ENCODE results near the gene CELA2A.

The CELA2A gene

DNA sequence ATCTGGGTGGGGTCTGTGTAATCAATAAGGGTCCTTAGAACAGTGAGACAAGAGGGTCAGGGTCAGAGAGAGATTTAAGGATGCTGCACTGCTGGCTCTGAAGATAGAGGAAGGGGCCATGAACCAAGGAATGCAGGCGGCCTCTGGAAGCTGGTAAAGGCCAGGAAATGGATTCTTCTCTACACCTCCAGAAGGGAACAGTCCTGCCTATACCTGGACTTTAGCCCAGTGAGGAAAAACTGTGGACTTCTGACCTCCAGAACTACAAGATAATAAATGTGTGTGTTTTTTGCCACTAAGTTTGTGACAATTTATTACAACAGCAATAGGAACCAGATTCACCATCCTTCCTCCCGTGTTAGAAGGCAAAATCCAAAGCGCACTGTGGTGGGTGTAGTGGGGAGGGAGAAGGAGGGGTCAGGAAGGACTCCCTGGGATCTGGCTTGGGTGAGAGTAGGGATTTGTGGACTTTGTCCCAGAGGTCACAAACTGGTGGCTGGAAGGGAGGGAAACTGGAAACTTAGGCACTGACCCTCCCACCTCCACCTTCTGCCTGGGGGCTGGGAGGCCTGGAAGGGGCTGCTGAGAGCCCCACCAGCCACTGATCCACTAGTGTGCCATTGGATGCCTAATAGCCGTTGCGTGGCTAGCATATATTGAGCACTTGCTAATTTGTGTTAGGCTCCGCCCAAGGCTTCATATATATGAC is 5.4 kb upstream of the CELA2A start:
- TF ChIP-seq, protein P1, sequence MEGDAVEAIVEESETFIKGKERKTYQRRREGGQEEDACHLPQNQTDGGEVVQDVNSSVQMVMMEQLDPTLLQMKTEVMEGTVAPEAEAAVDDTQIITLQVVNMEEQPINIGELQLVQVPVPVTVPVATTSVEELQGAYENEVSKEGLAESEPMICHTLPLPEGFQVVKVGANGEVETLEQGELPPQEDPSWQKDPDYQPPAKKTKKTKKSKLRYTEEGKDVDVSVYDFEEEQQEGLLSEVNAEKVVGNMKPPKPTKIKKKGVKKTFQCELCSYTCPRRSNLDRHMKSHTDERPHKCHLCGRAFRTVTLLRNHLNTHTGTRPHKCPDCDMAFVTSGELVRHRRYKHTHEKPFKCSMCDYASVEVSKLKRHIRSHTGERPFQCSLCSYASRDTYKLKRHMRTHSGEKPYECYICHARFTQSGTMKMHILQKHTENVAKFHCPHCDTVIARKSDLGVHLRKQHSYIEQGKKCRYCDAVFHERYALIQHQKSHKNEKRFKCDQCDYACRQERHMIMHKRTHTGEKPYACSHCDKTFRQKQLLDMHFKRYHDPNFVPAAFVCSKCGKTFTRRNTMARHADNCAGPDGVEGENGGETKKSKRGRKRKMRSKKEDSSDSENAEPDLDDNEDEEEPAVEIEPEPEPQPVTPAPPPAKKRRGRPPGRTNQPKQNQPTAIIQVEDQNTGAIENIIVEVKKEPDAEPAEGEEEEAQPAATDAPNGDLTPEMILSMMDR (IDR thresholded peaks at IDR 0.05), result no peak

DNA sequence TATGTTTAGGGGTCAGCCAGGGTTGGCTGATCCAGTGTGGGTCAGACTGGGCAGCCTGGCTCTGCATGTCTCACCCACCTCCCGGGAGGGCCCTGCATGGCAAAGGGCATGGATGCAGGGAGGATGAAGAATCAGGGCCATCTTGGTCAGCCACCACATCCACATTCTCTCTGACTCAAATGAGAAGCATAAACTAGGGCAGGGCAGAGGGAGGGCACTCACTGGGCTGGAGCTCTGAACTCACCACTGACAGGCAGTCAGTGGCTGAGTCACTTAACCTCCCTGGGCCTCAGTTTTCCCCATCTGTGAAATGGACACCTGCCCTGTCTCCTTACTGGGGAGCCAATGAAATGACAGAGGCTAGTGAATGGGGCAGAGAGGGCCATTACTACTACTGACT is 4.3 kb upstream of the CELA2A start:
- TF ChIP-seq, protein P1 (IDR thresholded peaks at IDR 0.05), result no peak

GRCh38 chr1:15452866-15453571 is 3.5 kb upstream of the CELA2A start:
- TF ChIP-seq, protein P1 (IDR thresholded peaks at IDR 0.05), result no peak

GRCh38 chr1:15453734-15454133 is 2.8 kb upstream of the CELA2A start:
- TF ChIP-seq, protein P1 (IDR thresholded peaks at IDR 0.05), result no peak

DNA sequence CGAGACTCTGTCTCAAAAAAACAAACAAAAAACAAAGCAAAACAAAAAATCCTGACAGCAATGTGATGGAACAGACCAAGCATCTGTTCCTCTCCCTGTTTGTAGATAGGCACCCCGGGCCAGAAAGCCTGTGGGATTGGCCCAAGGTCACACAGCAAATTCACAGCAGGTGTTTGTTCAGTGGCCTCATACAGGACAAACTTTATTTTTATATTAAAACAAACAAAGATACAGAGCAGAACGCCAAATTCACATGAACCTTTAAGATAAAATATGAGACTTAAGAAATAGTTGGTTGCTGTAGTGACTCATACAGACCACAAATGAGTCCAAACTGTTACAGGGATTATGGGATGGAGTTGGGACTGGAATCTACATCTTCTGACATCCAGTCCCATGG is 2.3 kb upstream of the CELA2A start:
- TF ChIP-seq, protein P1 (IDR thresholded peaks at IDR 0.05), result no peak

DNA sequence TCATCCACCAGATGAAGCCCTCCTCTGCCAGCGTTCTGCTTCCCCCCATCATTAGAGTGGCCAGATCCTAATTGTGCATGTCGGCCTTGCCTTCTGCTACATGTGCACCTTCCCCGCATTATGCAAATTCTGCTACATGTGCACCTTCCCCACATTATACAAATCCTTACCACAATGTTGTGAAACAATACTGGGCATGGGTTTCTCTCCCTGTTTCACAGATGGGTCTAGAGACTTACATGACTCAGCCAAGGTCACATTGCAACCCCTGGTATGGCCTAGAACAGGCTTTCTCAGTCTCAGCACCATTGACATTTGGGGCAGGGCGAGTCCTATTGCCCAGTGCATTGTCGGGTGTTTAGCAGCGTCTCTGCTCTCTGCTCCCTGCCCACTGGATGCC is 1.0 kb upstream of the CELA2A start:
- TF ChIP-seq, protein P1 (IDR thresholded peaks at IDR 0.05), result no peak

DNA sequence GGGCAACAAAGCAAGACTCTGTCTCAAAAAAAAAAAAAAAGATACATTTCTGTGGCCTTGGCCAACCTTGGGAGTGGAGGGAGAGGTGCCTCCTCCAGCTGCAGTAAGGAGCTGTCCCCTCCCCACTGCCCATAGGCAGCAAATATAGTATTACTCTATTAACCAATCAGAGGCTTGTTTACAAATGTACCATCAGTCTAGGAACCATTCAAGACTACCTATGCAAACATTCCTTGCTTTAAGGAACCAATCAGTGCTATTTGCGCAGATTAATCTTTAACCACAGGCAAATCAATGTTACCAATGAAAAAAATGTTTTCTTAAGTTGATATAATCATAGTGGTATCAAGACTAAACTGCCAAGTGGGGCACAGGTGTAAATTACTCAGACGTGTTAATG is 1.1 kb downstream of the CELA2A start:
- TF ChIP-seq, protein P1 (IDR thresholded peaks at IDR 0.05), result no peak

All from LNCAP (cell line).